Colonic mucosa (tissue), 4 donors: ENCODE measurements around the gene TMA7. TPM values are rescaled to one million over a fixed set of nuclear protein-coding genes. Genes with fewer than 3 reads are reported as not detected.
A peak's percentile ranks its signal among the peaks of the same experiment; 100 is the strongest.

ENCODE experiments used
- DNase-seq: peaks from one replicate; pipeline ENCODE4 v3.0.0-alpha.2; 2020
- H3K27ac ChIP-seq: fragments of 200-600 bp; one replicate; pipeline ENCODE4 v1.8.0; 2021
- H3K27me3 ChIP-seq: fragments of 200-600 bp; one replicate; pipeline ENCODE4 v1.8.0; 2021
- H3K36me3 ChIP-seq: fragments of 200-600 bp; one replicate; pipeline ENCODE4 v1.8.0; 2021
- H3K4me1 ChIP-seq: fragments of 200-600 bp; one replicate; pipeline ENCODE4 v1.8.0; 2021; ENCODE audit warnings: mild to moderate bottlenecking
- H3K4me3 ChIP-seq: fragments of 200-600 bp; one replicate; pipeline ENCODE4 v1.8.0; 2021
- H3K9ac ChIP-seq, 2 donors: one replicate each; pipeline ENCODE4 v1.7.0; 2013; ENCODE audit warnings: control low read depth in 2 of 2, low read depth in 2 of 2, low read length in 2 of 2
- H3K9me3 ChIP-seq: fragments of 200-600 bp; one replicate; pipeline ENCODE4 v1.8.0; 2021
- CTCF ChIP-seq: fragments of 200-600 bp; IDR thresholded peaks from one replicate; pipeline ENCODE4 v1.8.0; 2022; ENCODE audit warnings: antibody characterized with exemption, mild to moderate bottlenecking
- intact Hi-C: fragments of 100-400 bp; cut with DNase I; formaldehyde crosslinking; loops from one replicate; pipeline ENCODE4 v1.14.1; 2022
- total RNA-seq, 2 donors: library from RNA; stranded (reverse); fragmentation: NEBNext Ultra II Directional in 1 of 2; extraction: Animal tissue kit (Norgen Biotek cat#: 25700) in 1 of 2; gene quantifications; one replicate each; pipeline ENCODE4 v1.2.1, GENCODE V29; 2021
- donor health status: healthy.
- donor health status: DM: no; HTN: no; CAD: no.
- donor health status: DM: no; HTN: no; CAD: no.

TMA7 gene
- total RNA-seq, 2 donors from 2014 or later, result 185 to 259 TPM

GRCh38 chr3:48420561-48420960 is 19.5 kb upstream of the TMA7 start:
- intact Hi-C loops, result no loop called here
- no peak for DNase-seq
- Histone ChIP-seq H3K9me3 (no peaks in the 10 kb centered on the region), H3K36me3 (no peaks in the 10 kb centered on the region), H3K27ac (no peak overlapping the region), H3K4me1 (no peaks in the 10 kb centered on the region), H3K4me3 (no peak overlapping the region), H3K27me3 (no peaks in the 10 kb centered on the region), H3K9ac (no peak overlapping the region)
- no peak for TF ChIP-seq CTCF

GRCh38 chr3:48422272-48422671 is 17.8 kb upstream of the TMA7 start:
- no peak overlapping the region for H3K4me3 ChIP-seq
- H3K9me3 ChIP-seq, result no peaks in the 10 kb centered on the region
- H3K9ac ChIP-seq, result peak overlapping the region in 1 of 2 donors; percentile 19
- H3K27ac ChIP-seq, result no peak overlapping the region
- no peaks in the 10 kb centered on the region for H3K27me3 ChIP-seq
- no peak for TF ChIP-seq CTCF
- intact Hi-C loops, result no loop called here
- H3K4me1 ChIP-seq, result peaks cover 10% of the 10 kb centered on the region
- no peaks in the 10 kb centered on the region for H3K36me3 ChIP-seq
- DNase-seq, result no peak

GRCh38 chr3:48422681-48423080 is 17.4 kb upstream of the TMA7 start:
- H3K9me3 ChIP-seq, result no peaks in the 10 kb centered on the region
- no peaks in the 10 kb centered on the region for H3K36me3 ChIP-seq
- no peak overlapping the region for H3K27ac ChIP-seq
- H3K4me3 ChIP-seq, result no peak overlapping the region
- H3K4me1 ChIP-seq, result peaks cover 10% of the 10 kb centered on the region
- H3K27me3 ChIP-seq, result no peaks in the 10 kb centered on the region
- peak overlapping the region in 1 of 2 donors; percentile 19 for H3K9ac ChIP-seq
- TF ChIP-seq CTCF, result no peak
- no peak for DNase-seq
- intact Hi-C loops, result no loop called here

GRCh38 chr3:48423241-48423882 is 16.7 kb upstream of the TMA7 start:
- DNase-seq, result no peak
- H3K27ac ChIP-seq, result no peak overlapping the region
- H3K4me1 ChIP-seq, result peaks cover 10% of the 10 kb centered on the region
- H3K4me3 ChIP-seq, result no peak overlapping the region
- intact Hi-C loops, result no loop called here
- H3K9me3 ChIP-seq, result no peaks in the 10 kb centered on the region
- no peak for TF ChIP-seq CTCF
- no peaks in the 10 kb centered on the region for H3K36me3 ChIP-seq
- H3K9ac ChIP-seq, result no peak overlapping the region
- no peaks in the 10 kb centered on the region for H3K27me3 ChIP-seq

- peaks cover 10% of the 10 kb centered on the region for H3K4me1 ChIP-seq
- H3K9me3 ChIP-seq, result no peaks in the 10 kb centered on the region
- H3K27me3 ChIP-seq, result no peaks in the 10 kb centered on the region
- intact Hi-C loops, result no loop called here
- no peak overlapping the region for H3K4me3 ChIP-seq
- H3K9ac ChIP-seq, result no peak overlapping the region
- no peak for DNase-seq
- no peaks in the 10 kb centered on the region for H3K36me3 ChIP-seq
- no peak overlapping the region for H3K27ac ChIP-seq
- no peak for TF ChIP-seq CTCF
Measured at GRCh38 chr3:48423883-48424695, 16.0 kb upstream of the TMA7 start.
